ENCODE measurements around the gene ABHD15.

DNA sequence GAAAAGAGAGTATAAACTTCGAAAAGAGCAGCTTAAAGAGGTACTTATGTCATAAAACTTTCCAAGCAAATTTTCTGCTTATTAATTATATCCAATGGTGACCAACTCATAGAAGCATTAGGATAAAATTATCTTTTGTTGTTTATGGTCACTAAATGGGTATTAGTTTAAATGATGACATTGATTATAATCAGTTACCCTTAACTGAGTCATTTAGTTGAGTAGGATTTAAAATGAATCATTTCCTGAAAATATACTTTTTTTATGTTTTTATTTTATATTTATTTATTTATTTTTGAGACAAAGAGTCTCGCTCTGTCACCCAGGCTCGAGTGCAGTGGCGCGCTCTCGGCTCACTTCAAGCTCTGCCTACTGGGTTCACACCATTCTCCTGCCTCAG lies 55.9 kb downstream of the ABHD15 start:
- TF ChIP-seq CTCF (IDR thresholded peaks at IDR 0.05), result no peak
- no peak for TF ChIP-seq POLR2AphosphoS5 (IDR thresholded peaks at IDR 0.05; ENCODE audit: insufficient read depth in 1 of 2, low read depth in 1 of 2)
- no peak for TF ChIP-seq POLR2A (IDR thresholded peaks at IDR 0.05)
